Dermis blood vessel endothelial cell (primary cell): ENCODE results near the gene NUDT4. TPM values are rescaled to one million over a fixed set of nuclear protein-coding genes. Genes with fewer than 3 reads are reported as not detected.

ENCODE experiments used
- DNase-seq: peaks from one replicate; pipeline ENCODE4 v3.0.0; 2010
- total RNA-seq: library from RNA; depleted of rRNA; stranded (reverse); fragments of >200 nt; gene quantifications from 2 replicates; pipeline ENCODE4 v1.2.3, GENCODE V29; 2014

Gene NUDT4
- 154 and 162 TPM in 2 replicates for total RNA-seq

DNA sequence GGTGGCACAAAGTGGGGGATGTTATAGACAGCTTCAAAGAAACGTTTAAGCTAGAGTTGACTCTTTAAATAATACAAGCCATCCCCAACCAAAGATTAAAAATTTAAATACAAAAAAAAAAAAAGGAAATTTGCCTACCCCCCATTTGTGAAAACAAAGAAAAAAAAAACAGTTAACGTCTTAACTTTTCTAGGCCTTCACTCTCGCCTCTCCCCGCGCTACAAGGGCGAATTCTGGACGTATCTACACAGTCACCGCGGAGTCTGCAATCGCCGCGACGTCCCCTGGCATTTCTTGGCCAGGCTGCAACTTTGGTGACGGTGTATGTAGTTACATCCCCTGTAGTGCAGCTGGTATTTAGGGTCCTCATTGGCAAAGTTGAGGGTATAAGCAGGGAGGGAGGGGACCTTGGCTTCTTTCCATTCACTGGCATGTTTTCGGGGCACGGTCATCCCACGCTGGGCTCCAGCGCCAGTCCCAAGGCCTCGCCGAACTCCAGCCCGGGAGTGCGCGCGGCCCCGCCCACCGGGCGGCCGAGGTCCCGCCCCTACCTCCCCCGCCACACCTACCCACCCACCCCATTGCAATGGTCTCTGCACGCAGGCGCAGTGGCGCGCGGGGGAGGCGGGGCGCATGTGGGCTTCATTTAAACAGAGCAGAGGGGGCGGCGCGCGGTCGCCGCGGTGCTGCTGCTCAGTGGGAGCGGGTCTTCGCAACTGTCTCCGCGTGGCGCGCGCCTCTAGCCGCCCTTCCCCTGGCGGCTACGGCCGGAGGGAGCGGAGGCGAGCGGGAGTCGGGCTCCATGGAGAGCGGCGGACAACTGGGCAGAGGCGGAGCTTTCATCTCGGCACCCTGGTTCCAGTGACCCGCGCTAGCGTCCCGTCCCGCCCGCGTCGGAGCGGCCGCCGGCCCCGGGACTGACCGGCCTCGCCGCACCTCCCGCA is at the start of gene NUDT4:
Gene NUDT4 (plus strand): TSS at position 674 of the 944 bp plus-strand sequence. CDS start 398 bp downstream, outside the sequence.
- DNase-seq, result peak; percentile 97

DNA sequence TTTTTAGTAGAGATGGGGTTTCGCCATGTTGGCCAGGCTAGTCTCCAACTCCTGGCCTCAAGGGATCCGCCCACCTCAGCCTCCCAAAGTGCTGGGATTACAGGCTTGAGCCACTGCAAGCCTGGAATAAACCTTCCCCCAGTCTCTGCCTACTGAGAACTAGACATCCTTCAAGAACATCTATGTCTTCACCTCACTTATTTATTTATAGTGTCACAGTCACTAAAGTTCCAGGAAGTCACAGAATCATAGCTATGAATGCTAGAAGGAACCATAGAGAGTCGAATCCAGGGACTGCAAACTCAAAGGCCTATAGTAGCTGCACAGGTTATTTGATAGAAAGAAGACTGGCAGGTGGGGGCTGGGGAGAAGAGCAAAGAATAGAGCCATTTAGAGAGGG is 44.7 kb upstream of the NUDT4 start:
- no peak for DNase-seq

DNA sequence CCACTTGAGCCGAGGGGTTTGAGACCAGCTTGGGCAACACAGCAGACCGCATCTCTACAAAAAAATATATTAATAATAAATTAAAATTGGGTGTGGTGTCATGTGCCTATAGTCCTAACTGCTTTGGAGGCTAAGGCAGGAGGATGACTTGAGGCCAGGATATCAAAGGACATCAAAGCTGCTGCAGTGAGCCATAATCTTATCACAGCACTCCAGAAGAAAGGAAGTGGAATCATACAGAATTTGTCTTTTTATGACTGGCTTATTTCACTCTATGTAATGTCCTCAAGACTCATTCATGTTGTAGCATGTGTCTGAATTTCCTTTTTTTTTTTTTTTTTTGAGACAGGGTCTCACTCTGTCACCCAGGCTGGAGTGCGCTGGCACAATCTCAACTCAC is 43.9 kb upstream of the NUDT4 start:
- DNase-seq, result no peak

DNA sequence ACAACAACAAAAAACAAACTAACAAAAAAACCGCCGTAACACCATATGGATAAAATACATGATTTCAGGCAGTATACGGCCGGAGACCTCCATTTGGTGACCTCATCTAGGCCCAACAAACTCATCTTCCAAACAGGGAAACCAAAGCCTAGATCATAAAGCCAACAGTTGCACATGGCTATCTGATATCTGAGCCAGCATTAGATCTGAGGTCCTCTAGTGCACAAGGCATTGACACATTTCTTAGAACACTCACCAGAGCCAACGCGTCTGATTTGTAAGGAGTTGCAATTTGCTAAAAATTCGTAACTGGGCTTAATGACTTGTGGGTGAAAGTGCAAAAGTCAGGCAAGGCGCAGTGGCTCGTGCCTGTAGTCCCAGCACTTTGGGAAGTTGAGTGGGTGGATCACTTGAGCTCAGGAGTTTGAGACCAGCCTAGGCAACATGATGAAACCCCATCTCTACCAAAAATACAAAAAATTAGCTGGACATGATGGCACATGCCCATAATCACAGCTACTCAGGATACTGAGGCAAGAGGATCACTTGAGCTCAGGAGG is 42.0 kb upstream of the NUDT4 start:
- no peak for DNase-seq

DNA sequence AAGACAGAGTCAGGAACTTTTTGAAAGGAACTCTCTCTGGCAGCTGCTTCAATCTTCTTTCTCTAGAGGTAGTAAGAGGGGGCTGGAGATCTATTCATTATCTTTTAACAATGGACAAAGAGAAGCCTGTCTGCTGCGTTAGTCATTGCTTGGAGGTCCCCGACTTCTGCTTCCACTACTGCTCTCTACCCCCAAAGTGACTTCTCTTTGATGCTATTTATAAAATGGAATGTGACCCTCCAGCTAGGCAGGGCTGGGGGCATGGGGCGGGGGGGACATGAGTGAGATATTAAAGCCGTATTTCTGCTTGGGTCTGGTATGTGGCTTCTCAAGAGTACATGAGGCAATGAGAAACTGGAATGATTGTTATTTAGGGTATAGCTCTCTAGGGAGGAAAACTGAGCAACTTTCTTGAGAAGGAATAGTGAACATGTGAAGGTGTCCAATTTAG is 41.4 kb upstream of the NUDT4 start:
- peak; percentile 32 for DNase-seq

DNA sequence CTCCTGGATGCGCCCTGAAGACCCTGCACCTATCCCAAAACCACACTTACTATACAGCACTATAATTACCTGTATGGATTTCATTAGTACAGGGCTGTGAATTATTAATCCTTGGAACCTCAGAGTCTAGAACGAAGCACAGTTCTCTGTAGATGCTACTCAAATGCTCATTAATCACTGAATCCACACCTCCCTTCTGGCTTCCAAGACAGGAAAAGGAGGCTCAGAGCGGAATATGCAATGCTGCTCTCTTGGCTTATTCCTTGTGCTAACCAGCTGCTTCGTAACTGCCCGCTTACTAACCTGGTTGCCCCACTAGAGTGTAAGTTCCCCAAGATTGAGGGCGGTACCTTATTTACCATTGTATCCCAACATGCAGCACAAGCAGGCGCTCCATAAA is 39.1 kb upstream of the NUDT4 start:
- DNase-seq, result no peak

DNA sequence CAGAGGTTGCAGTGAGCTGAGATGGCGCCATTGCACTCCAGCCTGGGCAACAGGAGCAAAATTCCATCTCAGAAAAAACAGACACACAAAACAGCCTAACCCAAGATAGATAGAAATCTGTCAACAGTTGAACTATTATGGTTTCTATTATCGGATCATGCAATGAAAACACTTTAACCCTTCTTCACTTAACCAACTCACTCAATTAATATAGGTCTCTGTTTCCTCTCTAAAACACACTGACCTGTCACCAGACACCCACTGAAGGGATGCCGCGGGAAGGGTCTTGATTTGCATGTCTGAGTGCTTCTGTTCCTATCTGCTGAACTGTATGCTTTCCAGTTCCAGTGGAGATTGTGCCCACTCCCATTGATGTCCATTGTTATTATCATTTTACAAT is 38.0 kb upstream of the NUDT4 start:
- DNase-seq, result no peak

DNA sequence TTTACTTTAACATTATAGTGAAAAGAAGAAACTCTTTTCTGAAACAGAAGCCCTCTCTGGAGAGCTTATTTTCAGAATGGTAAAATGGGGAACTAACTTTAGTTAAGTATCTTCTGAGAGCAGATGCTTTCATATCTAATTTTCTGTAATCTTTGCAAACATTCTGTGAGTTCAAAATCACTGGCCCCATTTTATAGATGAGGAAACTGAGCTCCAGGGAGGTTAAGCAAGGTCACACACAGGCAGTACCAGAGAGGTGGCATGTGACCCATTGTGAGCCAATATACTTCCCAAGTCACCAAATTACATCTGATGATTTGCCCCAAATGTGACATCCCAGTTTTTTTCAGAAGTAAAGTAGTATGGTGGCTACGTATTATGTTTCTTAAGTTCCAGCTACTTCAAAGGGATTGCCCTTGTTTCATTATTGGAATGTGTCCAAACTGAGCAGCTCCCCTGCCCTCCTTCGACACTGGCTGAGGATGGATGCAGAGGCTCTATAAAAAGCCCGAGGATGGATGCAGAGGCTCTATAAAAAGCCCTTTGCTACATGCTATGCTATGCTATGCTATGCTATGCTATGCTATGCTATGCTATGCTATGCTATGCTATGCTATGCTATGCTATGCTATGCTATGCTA is 36.2 kb upstream of the NUDT4 start:
- DNase-seq, result no peak

DNA sequence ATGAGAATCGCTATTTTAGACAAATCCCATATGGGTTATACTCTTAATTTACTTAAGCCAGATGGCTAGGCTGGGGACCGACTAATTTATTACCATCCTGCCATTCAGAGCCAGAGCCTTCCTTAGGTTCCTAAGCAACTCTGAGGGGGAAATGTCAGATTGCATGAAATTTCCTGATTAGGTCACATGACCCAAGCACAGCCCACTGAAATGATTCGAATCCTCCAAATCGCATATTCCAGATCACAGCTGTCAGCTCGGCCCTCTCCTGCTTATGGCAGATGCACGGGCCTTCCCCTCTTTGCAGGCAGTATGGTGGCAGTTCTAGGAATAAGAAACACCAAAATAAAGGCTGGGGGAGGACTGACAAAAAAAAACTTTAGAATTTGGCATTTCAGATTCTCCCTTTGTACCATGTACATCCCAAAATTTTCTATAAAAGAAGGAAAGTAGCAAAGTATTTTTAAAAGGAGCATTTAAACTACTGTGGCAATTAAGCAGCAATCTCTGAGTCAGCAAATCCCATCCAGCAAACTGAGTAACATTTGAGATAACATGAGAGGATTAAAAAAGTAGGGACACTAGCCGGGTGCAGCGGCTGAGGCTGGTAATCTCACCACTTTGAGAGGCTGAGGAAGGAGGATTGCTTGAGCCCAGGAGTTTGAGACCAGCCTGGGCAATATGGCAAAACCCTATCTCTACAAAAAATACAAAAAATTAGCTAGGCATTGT is 30.5 kb upstream of the NUDT4 start:
- DNase-seq, result peak; percentile 77

DNA sequence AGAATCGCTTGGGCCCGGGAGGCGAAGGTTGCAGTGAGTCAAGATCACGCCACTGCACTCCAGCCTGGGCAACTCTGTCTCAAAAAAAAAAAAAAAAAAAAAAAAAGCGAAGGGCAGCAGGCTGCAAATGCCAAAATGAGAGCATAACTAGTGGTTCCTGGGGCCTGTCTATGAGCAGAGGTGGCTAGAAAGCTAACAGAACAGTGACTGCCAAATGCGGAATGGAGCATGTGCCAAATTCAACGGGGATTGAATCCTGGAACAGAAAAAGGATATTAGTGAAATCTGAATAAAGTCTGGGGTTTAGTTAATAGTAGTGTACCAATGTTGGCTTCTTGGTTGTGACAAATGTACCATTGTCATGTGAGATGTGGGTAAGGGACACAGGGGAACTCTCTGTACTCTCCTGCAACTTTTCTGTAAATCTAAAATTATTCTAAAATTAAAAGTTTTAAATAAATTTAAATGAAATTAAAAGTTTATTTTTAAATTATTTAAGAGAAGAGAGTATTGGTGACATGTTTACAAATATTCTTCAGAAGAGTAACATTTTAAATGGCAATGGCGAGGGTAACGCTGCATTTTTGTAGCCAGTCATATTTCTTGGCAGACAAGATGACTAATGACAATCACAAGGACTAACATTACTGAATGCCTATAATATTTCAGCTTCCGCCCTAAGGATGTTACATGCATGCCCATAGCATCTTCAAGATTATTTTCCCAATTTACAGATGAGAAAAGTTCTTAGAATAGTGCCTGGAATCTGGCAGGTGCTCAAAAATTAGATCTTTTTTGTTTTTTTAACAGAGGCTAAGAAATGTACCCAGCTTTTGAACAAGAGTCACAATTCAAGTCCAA is 28.9 kb upstream of the NUDT4 start:
- DNase-seq, result peak; percentile 32

DNA sequence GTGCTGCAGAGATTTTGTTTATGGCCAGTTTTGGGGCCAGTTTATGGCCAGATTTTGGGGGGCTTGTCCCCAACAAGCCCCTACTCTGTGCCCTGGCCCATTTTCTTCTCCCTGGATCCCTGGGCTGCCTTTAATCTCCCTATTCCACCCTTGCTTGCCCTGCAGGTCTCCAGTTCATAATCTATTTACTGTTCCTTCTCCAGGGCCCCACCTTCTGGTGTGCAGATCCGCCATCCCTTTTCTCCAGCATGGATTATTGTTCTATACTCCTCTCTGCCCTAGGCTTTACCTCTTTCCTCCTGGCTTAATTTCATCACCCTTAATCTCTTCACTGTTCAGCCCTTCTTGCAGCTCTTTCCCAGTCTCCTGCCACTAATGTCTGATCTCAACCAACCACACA is 26.0 kb upstream of the NUDT4 start:
- DNase-seq, result no peak

DNA sequence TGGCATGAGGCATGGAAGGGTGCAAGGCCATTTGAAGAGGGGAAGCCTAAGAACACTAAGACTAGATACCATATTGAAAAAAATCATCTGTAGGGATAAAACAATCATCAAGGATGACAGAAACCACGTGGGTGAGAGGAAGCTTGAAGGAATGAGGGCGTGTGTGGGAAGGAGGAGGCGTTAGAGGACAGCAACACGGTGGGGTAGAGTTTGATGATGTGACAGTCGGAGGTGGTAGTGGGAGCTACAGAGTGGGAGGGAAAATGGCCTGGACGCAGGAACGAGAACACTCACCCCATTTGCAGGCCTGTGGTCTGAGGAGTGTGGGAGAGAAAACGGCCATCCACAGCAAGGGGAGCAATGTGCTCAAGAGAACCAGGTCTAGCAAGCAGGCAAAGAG is 25.4 kb upstream of the NUDT4 start:
- DNase-seq, result no peak

DNA sequence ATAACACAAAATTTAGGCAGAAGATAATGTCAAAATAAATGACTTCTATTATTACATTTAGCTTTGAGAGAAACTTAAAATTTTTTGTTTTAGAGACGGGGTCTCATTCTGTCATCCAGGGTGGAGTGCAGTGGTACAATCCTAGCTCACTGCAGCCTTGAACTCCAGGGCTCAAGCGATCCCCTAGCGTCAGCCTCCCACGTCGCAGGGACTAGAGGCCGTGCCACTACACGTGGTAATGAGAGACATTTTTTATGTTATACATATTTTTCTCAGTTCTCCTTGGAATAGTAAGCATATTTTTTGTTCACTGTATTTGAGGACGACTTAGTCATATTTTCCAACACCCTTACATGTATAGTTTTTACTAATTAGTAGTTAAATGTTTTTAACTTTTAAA is 21.5 kb upstream of the NUDT4 start:
- no peak for DNase-seq

DNA sequence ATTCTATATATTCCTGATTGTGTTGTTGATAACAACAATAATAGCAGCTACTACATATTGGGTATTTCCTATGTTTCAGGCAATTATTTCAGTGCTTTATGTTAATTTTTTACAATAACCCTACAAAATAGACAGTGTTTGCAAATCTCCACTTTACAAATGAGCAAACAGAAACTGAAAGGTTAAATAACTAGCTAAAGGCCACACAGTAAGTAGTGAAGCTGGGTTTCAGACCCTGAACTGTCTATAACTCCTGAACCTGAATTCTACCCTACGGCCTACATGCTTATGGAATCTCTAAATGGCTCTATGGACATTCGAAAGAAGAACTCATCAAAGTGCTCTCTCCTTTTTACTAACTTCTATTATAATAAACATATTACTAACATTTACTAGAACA is 19.7 kb upstream of the NUDT4 start:
- no peak for DNase-seq

DNA sequence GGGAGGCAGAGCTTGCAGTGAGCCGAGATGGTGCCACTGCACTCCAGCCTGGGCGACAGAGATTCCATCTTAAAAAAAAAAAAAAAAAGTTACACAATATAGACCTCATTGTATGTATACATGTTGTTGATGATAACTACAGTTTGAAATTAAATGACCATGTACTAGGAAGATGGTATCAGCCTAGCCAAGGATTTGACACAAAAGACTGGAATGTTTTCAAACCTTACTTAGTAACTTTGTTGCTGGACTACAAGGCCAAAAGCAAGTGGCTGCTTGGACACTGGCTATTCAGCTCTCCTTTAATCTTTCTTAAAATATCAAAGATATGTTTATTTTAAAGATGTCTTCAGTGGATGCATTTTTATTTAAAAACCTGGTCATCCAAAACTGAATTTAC is 18.9 kb upstream of the NUDT4 start:
- DNase-seq, result no peak

DNA sequence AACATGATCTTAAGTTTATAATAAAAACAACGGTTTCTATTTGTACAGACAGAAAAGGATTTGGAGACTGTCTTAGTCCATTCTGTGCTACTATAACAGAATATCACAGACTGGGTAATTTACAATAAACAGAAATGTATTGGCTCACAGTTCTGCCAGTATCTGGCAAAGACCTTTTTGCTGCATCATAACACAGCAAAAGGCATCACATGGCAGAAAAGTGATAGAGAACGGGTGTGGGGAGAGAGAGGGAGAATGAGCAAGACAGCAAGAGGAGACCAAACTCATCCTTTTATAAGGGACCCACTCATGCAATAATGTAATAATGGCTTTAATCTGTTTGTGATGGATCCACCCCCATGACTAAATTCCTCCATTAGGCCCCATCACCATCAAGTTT is 17.0 kb upstream of the NUDT4 start:
- DNase-seq, result no peak

DNA sequence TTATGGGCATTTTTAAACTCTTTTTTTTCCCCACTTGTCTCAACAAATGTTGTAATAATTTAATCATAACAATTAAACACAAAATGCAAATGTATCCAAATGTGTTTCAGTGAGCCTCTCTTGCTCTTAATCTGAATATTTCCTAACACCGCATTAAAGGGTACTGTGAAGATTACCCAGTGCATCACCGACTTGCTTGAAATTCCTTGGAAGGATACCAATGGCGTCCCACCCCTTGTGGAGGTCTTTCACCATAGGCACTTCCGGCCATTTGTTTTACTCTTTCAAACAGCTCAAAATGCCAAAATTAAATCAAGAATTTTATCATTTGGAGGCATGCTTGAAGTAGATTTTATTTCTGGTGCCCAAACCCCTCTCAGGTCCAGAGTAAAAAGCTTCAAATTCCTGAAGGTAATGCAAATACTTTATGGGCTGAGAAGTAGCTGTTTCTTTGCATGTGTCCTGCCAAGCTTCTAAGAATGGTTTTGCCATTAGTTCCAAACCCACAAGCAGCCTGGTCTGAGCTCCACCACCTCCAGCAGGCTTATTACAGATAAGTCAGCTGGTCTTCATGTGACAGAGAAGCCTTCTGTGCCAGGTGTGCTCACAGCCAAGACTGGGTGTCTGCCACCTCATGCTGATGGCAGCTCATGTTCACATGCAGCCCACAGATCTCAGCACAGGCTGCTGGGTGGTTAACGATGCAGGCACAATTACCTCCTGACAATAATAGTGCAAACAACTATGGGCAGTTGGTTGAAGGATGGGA is 16.4 kb upstream of the NUDT4 start:
- DNase-seq, result no peak

DNA sequence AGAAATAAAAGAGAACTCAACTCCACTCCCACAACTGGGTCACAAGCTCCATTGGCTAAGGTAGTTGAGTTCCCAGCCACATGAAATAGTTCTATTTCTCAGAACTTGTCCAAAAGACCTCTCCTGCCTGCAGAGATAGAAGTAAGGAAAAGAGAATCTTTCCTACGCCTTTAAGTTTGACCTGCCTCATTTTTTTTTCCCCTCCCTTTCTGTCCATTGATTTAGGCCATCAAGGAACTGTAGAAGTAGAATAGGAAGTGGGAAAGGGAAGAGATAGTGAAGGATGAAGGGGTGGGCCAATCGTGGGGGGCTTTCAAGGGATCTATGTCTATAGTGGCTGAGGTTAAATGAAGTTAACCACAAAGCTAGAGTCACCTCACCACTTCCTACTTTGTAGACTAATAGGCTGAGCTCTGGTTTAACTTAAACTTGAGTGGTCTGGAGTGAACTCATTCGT is 13.9 kb upstream of the NUDT4 start:
- no peak for DNase-seq

DNA sequence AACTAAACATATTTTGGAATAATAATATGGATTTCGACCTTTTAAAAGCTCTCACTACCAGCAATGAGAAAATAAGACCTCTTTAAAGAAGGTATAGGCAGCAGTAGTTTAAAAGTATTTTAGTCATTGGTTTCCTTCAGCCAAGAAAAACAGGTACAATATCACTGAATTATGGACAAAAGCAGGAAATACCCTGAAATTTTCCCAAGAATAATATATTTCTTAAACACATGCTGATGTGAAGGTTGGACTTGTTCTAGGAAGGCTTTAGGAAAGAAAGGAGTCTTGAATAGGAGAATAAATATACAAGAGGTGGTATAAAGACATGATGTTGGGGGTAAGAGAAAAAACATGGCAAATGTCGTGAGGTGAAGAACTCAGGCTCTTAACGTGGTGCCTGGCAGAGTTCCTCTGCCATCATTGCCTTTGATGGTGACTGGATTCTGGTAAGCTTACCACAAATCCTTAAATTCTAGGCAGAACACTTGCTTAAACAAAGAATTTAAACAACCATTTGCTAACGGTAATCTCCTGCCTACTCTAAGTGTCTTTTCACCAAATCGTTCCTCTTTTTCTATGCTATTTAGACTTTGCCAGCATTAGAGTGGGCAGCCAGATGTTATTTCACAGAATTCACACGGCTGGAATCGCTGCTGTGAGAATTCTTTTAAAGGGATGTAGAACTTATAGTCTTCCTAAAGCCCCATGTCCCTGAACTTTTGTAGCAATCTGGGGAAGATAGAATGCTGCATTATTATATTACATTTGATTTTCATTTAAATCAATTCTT is 11.9 kb upstream of the NUDT4 start:
- DNase-seq, result peak; percentile 52

DNA sequence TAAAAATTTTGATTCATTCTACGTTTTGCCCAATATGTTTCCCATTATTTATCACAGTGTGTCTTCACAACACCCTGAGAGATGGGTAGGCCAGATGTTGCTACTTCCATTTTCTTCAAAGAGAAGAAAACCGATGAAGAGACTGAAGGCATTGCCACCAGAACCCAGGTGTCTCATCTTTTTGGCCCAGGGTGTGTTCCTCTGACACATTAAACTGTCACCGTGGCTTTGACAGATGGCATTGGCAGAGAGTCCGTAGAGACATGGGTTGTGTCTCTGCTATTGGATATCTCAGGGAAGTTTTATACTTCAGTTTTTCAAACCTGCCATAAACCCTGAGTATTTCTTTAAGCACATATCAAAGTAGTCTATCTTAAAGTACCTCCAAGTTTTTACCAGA is 11.3 kb upstream of the NUDT4 start:
- DNase-seq, result no peak
